ENCODE results near the gene RAE1. TPM values are rescaled to one million over a fixed set of nuclear protein-coding genes. Genes with fewer than 3 reads are reported as not detected.

The RAE1 gene
- total RNA-seq, 1 experiment from 2014 or later = 46.3 TPM

- TF ChIP-seq CTCF (IDR thresholded peaks at IDR 0.05 in 2 of 3, conservative IDR thresholded peaks at IDR 0.05 in 1 of 3; ENCODE audit: borderline replicate concordance in 1 of 3, insufficient read depth in 1 of 3, low read depth in 2 of 3, low read length in 2 of 3) = no peak
- no peak for TF ChIP-seq CEBPB (IDR thresholded peaks at IDR 0.05; ENCODE audit: low read depth)
These were observed 56.5 kb downstream of the RAE1 start (continued) for GRCh38 chr20:57407541-57407956.

GRCh38 chr20:57408131-57408530 lies 57.1 kb downstream of the RAE1 start:
- Histone ChIP-seq H3K36me3 (ENCODE audit: control insufficient read depth in 1 of 2, insufficient read depth in 2 of 2, low read length in 2 of 2) (peaks cover 12 to 23% of the 10 kb centered on the region in 2 experiments; a peak in 3 of 4 replicates), H3K4me2 (ENCODE audit: low read length) (no peak overlapping the region), H3K27me3 (ENCODE audit: insufficient read depth, low read length) (no peaks in the 10 kb centered on the region), H4K20me1 (ENCODE audit: insufficient read depth) (no peaks in the 10 kb centered on the region), H3K79me2 (ENCODE audit: insufficient read depth, low read length) (no peaks in the 10 kb centered on the region; the same call in 1 of the 2 replicates), H3K9me2 (ENCODE audit: insufficient read depth) (no peaks in the 10 kb centered on the region), H2AFZ (ENCODE audit: low read depth, low read length, poor library complexity, severe bottlenecking) (no peak overlapping the region), H3K4me3 (replicated peaks in 1 of 2; ENCODE audit: low read depth in 1 of 2, low read length in 2 of 2) (no peak overlapping the region), H3K9me3 (ENCODE audit: control insufficient read depth in 1 of 2, insufficient read depth in 1 of 2, low read depth in 1 of 2, low read length in 2 of 2) (no peaks in the 10 kb centered on the region), H3K9ac (ENCODE audit: low read length) (no peak overlapping the region), H3K27ac (ENCODE audit: low read depth, low read length) (no peak overlapping the region), H3K4me1 (ENCODE audit: control insufficient read depth in 1 of 2, insufficient read depth in 2 of 2, low read length in 2 of 2) (no peaks in the 10 kb centered on the region)
- ATAC-seq (no peak), DNase-seq (ENCODE audit: low read depth, low spot score) (no peak)
- ChIA-PET POLR2A (no interaction called here), CTCF (no interaction called here), RAD21 (ENCODE audit: low non-redundant PET in 1 of 2, low total read pairs in 2 of 2, uncharacterized antibody in 2 of 2, unreplicated experiment in 2 of 2) (no interaction called here)
- BruUV-seq (replicated peaks) = no TSS peak
- intact Hi-C loops (cut with micrococcal nuclease) = no loop called here
- TF ChIP-seq REST (IDR thresholded peaks at IDR 0.05; ENCODE audit: low read depth) = no peak
- TF ChIP-seq EGR1 (IDR thresholded peaks at IDR 0.05; ENCODE audit: low read depth) = no peak
- no peak for TF ChIP-seq SIN3A (IDR thresholded peaks at IDR 0.05; ENCODE audit: low read depth)
- TF ChIP-seq YY1 (IDR thresholded peaks at IDR 0.05; ENCODE audit: extremely low read depth, insufficient replicate concordance, low read depth, low read length) = no peak
- TF ChIP-seq MAX (IDR thresholded peaks at IDR 0.05) = no peak
- TF ChIP-seq CBX3 (IDR thresholded peaks at IDR 0.05; ENCODE audit: low read depth) = no peak
- TF ChIP-seq ZFX (IDR thresholded peaks at IDR 0.05) = no peak
- TF ChIP-seq RAD21 (IDR thresholded peaks at IDR 0.05; ENCODE audit: low read depth) = no peak
- no peak for TF ChIP-seq ZNF274 (IDR thresholded peaks at IDR 0.05; ENCODE audit: low read depth, low read length)
- TF ChIP-seq ATF3 (IDR thresholded peaks at IDR 0.05) = no peak
- no peak for TF ChIP-seq ELF1 (IDR thresholded peaks at IDR 0.05; ENCODE audit: borderline replicate concordance, low read depth)
- no peak for TF ChIP-seq SP1 (IDR thresholded peaks at IDR 0.05; ENCODE audit: low read depth)
- TF ChIP-seq EZH2 (IDR thresholded peaks at IDR 0.05) = no peak
- no peak for TF ChIP-seq CTCF (IDR thresholded peaks at IDR 0.05 in 2 of 3, conservative IDR thresholded peaks at IDR 0.05 in 1 of 3; ENCODE audit: borderline replicate concordance in 1 of 3, insufficient read depth in 1 of 3, low read depth in 2 of 3, low read length in 2 of 3)

All from HCT116 (cell line).